ENCODE data around the gene PLA2G3. TPM values are rescaled to one million over a fixed set of nuclear protein-coding genes. Genes with fewer than 3 reads are reported as not detected.

The PLA2G3 gene
- total and polyA plus RNA-seq, 2 of the 8 experiments (the other 6 are each of a cell fraction or from before 2014, with no cell fraction given), result 18.1 to 25.9 TPM

GRCh38 chr22:31095637-31096249, 44.6 kb downstream of the PLA2G3 start:
- no peaks in the 10 kb centered on the region for H4K20me1 ChIP-seq (replicated peaks in 1 of 2; ENCODE audit: control insufficient read depth in 1 of 2, insufficient read depth in 2 of 2, low read length in 2 of 2)
- H2BK12ac ChIP-seq (ENCODE audit: low read depth, low read length), result no peak overlapping the region
- WGBS, 2 experiments (ENCODE audit: extremely low coverage in 1 of 2, insufficient coverage in 1 of 2, insufficient read length in 1 of 2, insufficient replicate concordance in 2 of 2, low coverage in 1 of 2, low lambda C conversion rate in 2 of 2, missing lambda C conversion rate in 1 of 2), result 91% methylated on average over 3 of the region's 3 CpGs; no CpG with 5 or more reads in 1 of the 2 experiments
- TF ChIP-seq KDM1A (IDR thresholded peaks at IDR 0.05; ENCODE audit: borderline replicate concordance, low read length), result no peak
- TF ChIP-seq GABPA (IDR thresholded peaks at IDR 0.05; ENCODE audit: borderline replicate concordance, insufficient read depth, low read length), result no peak
- no peak for TF ChIP-seq HDAC2 (IDR thresholded peaks at IDR 0.05; ENCODE audit: borderline replicate concordance in 1 of 2, low read depth in 2 of 2, low read length in 2 of 2)
- TF ChIP-seq TCF12 (IDR thresholded peaks at IDR 0.05; ENCODE audit: low read depth, low read length), result no peak
- no peak for TF ChIP-seq TBP (IDR thresholded peaks at IDR 0.05; ENCODE audit: low read depth, low read length)
- no peak for TF ChIP-seq ASH2L (IDR thresholded peaks at IDR 0.05; ENCODE audit: low read length)
- no peak for TF ChIP-seq CREB1 (IDR thresholded peaks at IDR 0.05)
- no peak for TF ChIP-seq SP4 (IDR thresholded peaks at IDR 0.05; ENCODE audit: low read length)
- no peak for TF ChIP-seq SIRT6 (IDR thresholded peaks at IDR 0.05; ENCODE audit: low read length)
- TF ChIP-seq RNF2 (IDR thresholded peaks at IDR 0.05; ENCODE audit: borderline replicate concordance, low read depth, low read length, missing control alignments, poor library complexity, severe bottlenecking), result no peak
- TF ChIP-seq ATF2 (IDR thresholded peaks at IDR 0.05; ENCODE audit: low read length), result no peak

More at GRCh38 chr22:31095637-31096249, 44.6 kb downstream of the PLA2G3 start:
- Histone ChIP-seq H3K14ac (ENCODE audit: insufficient read length) (no peak overlapping the region), H2BK5ac (ENCODE audit: low read depth, low read length) (no peak overlapping the region), H3K4me3 (ENCODE audit: extremely low read depth in 1 of 4, insufficient read depth in 2 of 4, low read depth in 3 of 4, low read length in 4 of 4) (no peak overlapping the region), H4K8ac (ENCODE audit: extremely low read depth, insufficient read depth, low read length) (no peak overlapping the region), H3K79me1 (ENCODE audit: low read depth, low read length) (no peaks in the 10 kb centered on the region), H2AK5ac (ENCODE audit: low read depth, low read length) (no peak overlapping the region), H3K18ac (ENCODE audit: extremely low read depth, low read length) (no peak overlapping the region), H3K79me2 (ENCODE audit: control insufficient read depth in 1 of 2, insufficient read depth in 2 of 2, low read length in 2 of 2) (no peaks in the 10 kb centered on the region), H3K36me3 (ENCODE audit: control insufficient read depth in 2 of 4, insufficient read depth in 4 of 4, low read length in 3 of 4) (no peaks in the 10 kb centered on the region), H2AFZ (ENCODE audit: low read length) (no peak overlapping the region), H2BK20ac (ENCODE audit: low read length) (no peak overlapping the region), H3K23me2 (ENCODE audit: low read depth, low read length) (peaks cover 4% of the 10 kb centered on the region; the same call in 1 of the 2 replicates), H3K56ac (replicated peaks; ENCODE audit: insufficient read length, low read depth, low read length) (no peak overlapping the region), H3K27ac (ENCODE audit: low read depth, low read length) (no peak overlapping the region), H4K5ac (ENCODE audit: insufficient read length, low read depth, low read length) (no peak overlapping the region), H4K91ac (replicated peaks; ENCODE audit: insufficient read length, low read length) (no peak overlapping the region), H2BK15ac (ENCODE audit: low read length) (no peak overlapping the region), H3K23ac (ENCODE audit: insufficient read length) (no peak overlapping the region), H3K4me2 (ENCODE audit: insufficient read depth in 1 of 2, low read depth in 2 of 2, low read length in 2 of 2) (no peak overlapping the region), H3K27me3 (replicated peaks in 1 of 4; ENCODE audit: control insufficient read depth in 3 of 4, extremely low read depth in 1 of 4, insufficient read depth in 3 of 4, low read length in 3 of 4) (no peaks in the 10 kb centered on the region), H3K9ac (replicated peaks in 1 of 4; ENCODE audit: extremely low read depth in 1 of 4, low read depth in 3 of 4, low read length in 3 of 4) (no peak overlapping the region), H3K4me1 (replicated peaks in 1 of 4; ENCODE audit: control insufficient read depth in 3 of 4, insufficient read depth in 4 of 4, low read length in 3 of 4) (peaks cover 5 to 21% (median 13%) of the 10 kb centered on the region in 4 experiments), H2BK120ac (replicated peaks; ENCODE audit: low read depth, low read length) (no peak overlapping the region), H3K9me3 (ENCODE audit: insufficient read depth in 2 of 2, low read depth in 1 of 2, low read length in 1 of 2) (no peaks in the 10 kb centered on the region), H3K4ac (replicated peaks; ENCODE audit: insufficient read length, low read depth, low read length) (no peak overlapping the region)
- DNase-seq (ENCODE audit: low read depth in 1 of 2, low spot score in 2 of 2) (no peak), FAIRE-seq (no peak)
- CTCF ChIA-PET (ENCODE audit: partially characterized antibody), result interaction anchor here (0.6 to 16.8 kb wide), 16 partner anchors 10 to 176 kb away, joined by 3 to 207 read pairs (median 6); partner anchors contain the start of genes PLA2G3, SELENOM and SMTN
- POLR2A ChIA-PET (ENCODE audit: partially characterized antibody), result interaction anchor here (0.6 to 5.1 kb wide), 7 partner anchors 9 to 127 kb away, joined by 3 to 57 read pairs (median 4); partner anchors contain the start of genes MORC2, PLA2G3, SMTN and TUG1

All from H1 (cell line).